Gastroesophageal sphincter (tissue), 3 donors: ENCODE results near the gene LAMC2.

Experiments used
- CTCF ChIP-seq, 4 experiments: fragments of 200-600 bp in 2 of 4; fragments of 450-650 bp in 2 of 4; sonication (generic) in 1 of 4; IDR thresholded peaks; one replicate each; pipeline ENCODE4 v1.5.1; 2017 to 2019; ENCODE audit warnings: antibody characterized with exemption in 4 of 4, mild to moderate bottlenecking in 2 of 4, moderate library complexity in 2 of 4
- EP300 ChIP-seq: sonication (generic); formaldehyde crosslinking; IDR thresholded peaks from one replicate; pipeline ENCODE4 v1.6.1; 2017; ENCODE audit warnings: antibody characterized with exemption, mild to moderate bottlenecking
- POLR2AphosphoS5 ChIP-seq: sonication (generic); formaldehyde crosslinking; IDR thresholded peaks from one replicate; pipeline ENCODE4 v1.6.1; 2017; ENCODE audit warnings: antibody characterized with exemption

GRCh38 chr1:183249941-183250452 lies 63.9 kb downstream of the LAMC2 start:
- TF ChIP-seq CTCF (IDR thresholded peaks at IDR 0.05), result no peak
- no peak for TF ChIP-seq EP300
- no peak for TF ChIP-seq POLR2AphosphoS5
